SU-DHL-6 (cell line): ENCODE measurements around the gene DMRT3.

Experiments used
- EZH2phosphoT487 ChIP-seq: fragments of 200-600 bp; sonication (generic), shearing (Covaris generic); conservative IDR thresholded peaks from 2 replicates; pipeline ENCODE4 v1.6.1; 2018; ENCODE audit warnings: mild to moderate bottlenecking, antibody characterized with exemption, low read length, moderate library complexity, mixed read lengths
- TF ChIP-seq, protein P1 (sequence below): fragments of 200-600 bp; sonication (generic); IDR thresholded peaks from one replicate; pipeline ENCODE4 v1.5.1; 2017; ENCODE audit warnings: antibody characterized with exemption, mild to moderate bottlenecking, low read length, moderate library complexity; ENCODE audit not compliant: insufficient read depth, poor library complexity, severe bottlenecking

DNA sequence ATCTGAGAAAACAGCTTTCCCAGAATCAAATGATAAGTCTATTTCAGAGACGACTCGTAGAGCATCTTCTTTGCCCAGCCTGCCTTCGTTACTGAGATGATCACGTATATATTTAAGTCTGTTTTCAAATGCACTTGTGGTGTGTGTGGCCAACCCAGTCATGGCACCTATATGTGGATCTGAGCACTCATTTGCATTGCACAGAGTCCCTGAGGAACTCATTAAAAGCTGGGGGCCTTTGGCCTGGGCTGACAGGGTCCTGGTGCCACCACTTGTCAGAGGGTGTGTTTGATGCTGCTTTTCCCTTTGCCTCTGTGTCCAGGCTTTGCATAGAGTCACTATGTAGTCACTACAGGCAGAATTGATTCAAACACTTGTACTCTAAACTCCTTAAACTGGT, 17.4 kb upstream of the DMRT3 start:
- TF ChIP-seq, protein P1, sequence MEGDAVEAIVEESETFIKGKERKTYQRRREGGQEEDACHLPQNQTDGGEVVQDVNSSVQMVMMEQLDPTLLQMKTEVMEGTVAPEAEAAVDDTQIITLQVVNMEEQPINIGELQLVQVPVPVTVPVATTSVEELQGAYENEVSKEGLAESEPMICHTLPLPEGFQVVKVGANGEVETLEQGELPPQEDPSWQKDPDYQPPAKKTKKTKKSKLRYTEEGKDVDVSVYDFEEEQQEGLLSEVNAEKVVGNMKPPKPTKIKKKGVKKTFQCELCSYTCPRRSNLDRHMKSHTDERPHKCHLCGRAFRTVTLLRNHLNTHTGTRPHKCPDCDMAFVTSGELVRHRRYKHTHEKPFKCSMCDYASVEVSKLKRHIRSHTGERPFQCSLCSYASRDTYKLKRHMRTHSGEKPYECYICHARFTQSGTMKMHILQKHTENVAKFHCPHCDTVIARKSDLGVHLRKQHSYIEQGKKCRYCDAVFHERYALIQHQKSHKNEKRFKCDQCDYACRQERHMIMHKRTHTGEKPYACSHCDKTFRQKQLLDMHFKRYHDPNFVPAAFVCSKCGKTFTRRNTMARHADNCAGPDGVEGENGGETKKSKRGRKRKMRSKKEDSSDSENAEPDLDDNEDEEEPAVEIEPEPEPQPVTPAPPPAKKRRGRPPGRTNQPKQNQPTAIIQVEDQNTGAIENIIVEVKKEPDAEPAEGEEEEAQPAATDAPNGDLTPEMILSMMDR, result no peak
- no peak for TF ChIP-seq EZH2phosphoT487
